ENCODE measurements around the gene FAM83E. TPM values are rescaled to one million over a fixed set of nuclear protein-coding genes. Genes with fewer than 3 reads are reported as not detected.

FAM83E gene
- polyA plus RNA-seq, 1 donor from 2014 or later, result 0.73 TPM

GRCh38 chr19:48660852-48661710 lies 46.2 kb upstream of the FAM83E start:
- no peaks in the 10 kb centered on the region for H3K9me2 ChIP-seq (ENCODE audit: insufficient read depth, low read length)
- H4K20me1 ChIP-seq (ENCODE audit: insufficient read depth), result no peaks in the 10 kb centered on the region
- no peaks in the 10 kb centered on the region for H3K79me2 ChIP-seq (replicated peaks; ENCODE audit: insufficient read depth, low read length)
- no peaks in the 10 kb centered on the region for H3K36me3 ChIP-seq (ENCODE audit: insufficient read depth, low read length)
- no peaks in the 10 kb centered on the region for H3F3A ChIP-seq (ENCODE audit: insufficient read depth, low read length, poor library complexity, severe bottlenecking)
- H3K4me3 ChIP-seq (ENCODE audit: low read length), result no peak overlapping the region
- no peak overlapping the region for H3K4me2 ChIP-seq (ENCODE audit: low read length)
- H3K27ac ChIP-seq (ENCODE audit: low read length), result no peak overlapping the region
- H3K9me3 ChIP-seq (ENCODE audit: low read length), result no peaks in the 10 kb centered on the region
- H3K27me3 ChIP-seq (ENCODE audit: insufficient read depth, low read depth, low read length), result no peaks in the 10 kb centered on the region
- H2AFZ ChIP-seq (ENCODE audit: low read depth, low read length), result no peak overlapping the region
- TF ChIP-seq REST (IDR thresholded peaks at IDR 0.05; ENCODE audit: borderline replicate concordance) (no peak), MXI1 (conservative IDR thresholded peaks at IDR 0.05; ENCODE audit: poor library complexity, severe bottlenecking) (no peak), RAD21 (conservative IDR thresholded peaks at IDR 0.05) (no peak), EZH2 (IDR thresholded peaks at IDR 0.05; ENCODE audit: borderline replicate concordance, insufficient read depth, low read length, poor library complexity, severe bottlenecking) (no peak), SMC3 (conservative IDR thresholded peaks at IDR 0.05; ENCODE audit: poor library complexity) (no peak), CTCF (IDR thresholded peaks at IDR 0.05; ENCODE audit: poor library complexity, severe bottlenecking) (no peak), POLR2AphosphoS5 (IDR thresholded peaks at IDR 0.05) (no peak), EP300 (conservative IDR thresholded peaks at IDR 0.05; ENCODE audit: poor library complexity, severe bottlenecking) (no peak), TAF1 (IDR thresholded peaks at IDR 0.05; ENCODE audit: low read depth) (no peak)
- H3K9ac ChIP-seq (ENCODE audit: low read length), result no peak overlapping the region

GRCh38 chr19:48659768-48660167 lies 44.9 kb upstream of the FAM83E start:
- H2AFZ ChIP-seq (ENCODE audit: low read depth, low read length), result no peak overlapping the region
- no peak overlapping the region for H3K27ac ChIP-seq (ENCODE audit: low read length)
- H4K20me1 ChIP-seq (ENCODE audit: insufficient read depth), result no peaks in the 10 kb centered on the region
- H3K4me3 ChIP-seq (ENCODE audit: low read length), result no peak overlapping the region
- H3K79me2 ChIP-seq (replicated peaks; ENCODE audit: insufficient read depth, low read length), result no peaks in the 10 kb centered on the region
- H3K9me3 ChIP-seq (ENCODE audit: low read length), result no peaks in the 10 kb centered on the region
- TF ChIP-seq EP300 (conservative IDR thresholded peaks at IDR 0.05; ENCODE audit: poor library complexity, severe bottlenecking), result no peak
- no peak for TF ChIP-seq CTCF (IDR thresholded peaks at IDR 0.05; ENCODE audit: poor library complexity, severe bottlenecking)
- TF ChIP-seq POLR2AphosphoS5 (IDR thresholded peaks at IDR 0.05), result no peak
- no peak for TF ChIP-seq RAD21 (conservative IDR thresholded peaks at IDR 0.05)
- no peak for TF ChIP-seq REST (IDR thresholded peaks at IDR 0.05; ENCODE audit: borderline replicate concordance)
- no peak for TF ChIP-seq EZH2 (IDR thresholded peaks at IDR 0.05; ENCODE audit: borderline replicate concordance, insufficient read depth, low read length, poor library complexity, severe bottlenecking)
- TF ChIP-seq MXI1 (conservative IDR thresholded peaks at IDR 0.05; ENCODE audit: poor library complexity, severe bottlenecking), result no peak
- TF ChIP-seq SMC3 (conservative IDR thresholded peaks at IDR 0.05; ENCODE audit: poor library complexity), result no peak
- no peak for TF ChIP-seq TAF1 (IDR thresholded peaks at IDR 0.05; ENCODE audit: low read depth)
- H3F3A ChIP-seq (ENCODE audit: insufficient read depth, low read length, poor library complexity, severe bottlenecking), result no peaks in the 10 kb centered on the region
- H3K4me2 ChIP-seq (ENCODE audit: low read length), result no peak overlapping the region
- no peaks in the 10 kb centered on the region for H3K36me3 ChIP-seq (ENCODE audit: insufficient read depth, low read length)
- H3K9ac ChIP-seq (ENCODE audit: low read length), result no peak overlapping the region
- H3K9me2 ChIP-seq (ENCODE audit: insufficient read depth, low read length), result no peaks in the 10 kb centered on the region
- H3K27me3 ChIP-seq (ENCODE audit: insufficient read depth, low read depth, low read length), result no peaks in the 10 kb centered on the region

Measured in neural cell (in vitro differentiated cells).